HTR-8/SVneo (cell line): ENCODE measurements around the gene GRK7.
"Not testable (repeated sequence)": the region's sequence is repeated elsewhere in the genome, so short reads cannot be mapped to it uniquely, and the experiment has no call there.

Experiments
- DNase-seq: peaks from one replicate; pipeline ENCODE4 v3.0.0; 2011; ENCODE audit warnings: low spot score, mixed read lengths; ENCODE audit not compliant: insufficient read length
- FAIRE-seq: peaks from 2 replicates; lab custom pipeline; 2011; peaks lifted over from hg19 to GRCh38; lab: Jason Lieb, UNC

Gene GRK7

DNA sequence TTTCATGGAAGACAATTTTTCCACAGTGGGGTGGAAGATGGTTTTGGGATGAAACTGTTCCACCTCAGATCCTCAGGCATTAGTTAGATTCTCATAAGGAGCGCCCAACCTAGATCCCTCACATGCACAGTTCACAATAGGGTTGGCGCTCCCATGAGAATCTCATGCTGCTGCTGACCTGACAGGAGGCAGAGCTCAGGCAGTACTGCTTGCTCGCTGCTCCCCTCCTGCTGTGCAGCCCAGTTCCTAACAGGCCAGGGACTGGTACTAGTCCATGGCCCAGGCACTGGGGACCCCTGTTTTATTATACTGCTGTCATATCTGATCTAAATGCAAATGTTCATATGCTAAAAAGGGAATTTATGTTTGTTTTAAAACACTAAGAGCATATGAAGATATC, 9.8 kb upstream of the GRK7 start:
- DNase-seq (no peak), FAIRE-seq (no peak)

DNA sequence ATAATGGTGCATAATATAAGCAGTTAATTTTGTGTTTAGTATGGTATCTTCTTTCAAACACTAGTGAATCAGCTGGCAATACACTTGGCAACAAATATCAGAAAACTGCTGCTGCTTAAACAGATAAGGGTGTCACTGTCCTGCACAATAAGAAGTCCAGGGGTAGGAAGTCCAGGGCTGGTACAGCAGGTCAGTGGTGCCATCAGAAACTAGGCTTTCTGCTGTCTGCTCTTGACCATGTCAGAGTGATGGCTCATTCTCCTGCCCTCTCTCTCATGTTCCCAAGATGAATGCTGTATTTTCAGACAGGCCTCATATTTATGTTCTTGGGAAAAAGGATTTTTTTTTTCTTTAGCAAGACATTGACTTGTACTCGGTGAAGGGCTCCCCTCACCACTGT, 9.2 kb upstream of the GRK7 start:
- FAIRE-seq (no peak), DNase-seq (no peak)

DNA sequence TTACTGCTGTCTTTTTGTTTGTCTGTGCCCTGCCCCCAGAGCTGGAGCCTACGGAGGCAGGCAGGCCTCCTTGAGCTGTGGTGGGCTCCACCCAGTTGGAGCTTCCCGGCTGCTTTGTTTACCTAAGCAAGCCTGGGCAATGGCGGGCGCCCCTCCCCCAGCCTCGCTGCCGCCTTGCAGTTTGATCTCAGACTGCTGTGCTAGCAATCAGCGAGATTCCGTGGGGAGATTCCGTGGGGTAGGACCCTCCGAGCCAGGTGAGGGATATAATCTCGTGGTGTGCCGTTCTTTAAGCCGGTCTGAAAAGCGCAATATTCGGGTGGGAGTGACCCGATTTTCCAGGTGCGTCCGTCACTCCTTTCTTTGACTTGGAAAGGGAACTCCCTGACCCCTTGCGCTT, 656 bp upstream of the GRK7 start:
- not testable (repeated sequence) for DNase-seq, FAIRE-seq

DNA sequence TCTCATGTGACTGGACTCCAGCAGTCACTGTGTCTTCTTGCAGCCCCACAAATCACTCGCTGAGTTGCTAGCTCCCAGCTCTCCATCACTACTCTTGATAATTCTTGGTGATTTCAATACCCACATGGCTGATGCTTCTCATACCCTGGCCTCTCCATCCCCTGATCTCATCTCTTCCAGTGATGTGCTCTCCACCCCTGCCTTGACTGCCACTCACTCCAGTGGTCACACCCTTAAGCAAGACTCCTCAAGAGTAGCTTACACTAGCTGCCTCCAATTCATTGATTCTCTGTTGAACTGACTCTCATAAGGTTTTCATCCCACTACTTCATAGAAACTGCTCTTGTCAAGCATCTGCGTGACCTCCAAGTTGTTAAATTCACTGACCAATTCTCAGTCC, 837 bp downstream of the GRK7 start:
- FAIRE-seq = no peak
- DNase-seq = no peak

DNA sequence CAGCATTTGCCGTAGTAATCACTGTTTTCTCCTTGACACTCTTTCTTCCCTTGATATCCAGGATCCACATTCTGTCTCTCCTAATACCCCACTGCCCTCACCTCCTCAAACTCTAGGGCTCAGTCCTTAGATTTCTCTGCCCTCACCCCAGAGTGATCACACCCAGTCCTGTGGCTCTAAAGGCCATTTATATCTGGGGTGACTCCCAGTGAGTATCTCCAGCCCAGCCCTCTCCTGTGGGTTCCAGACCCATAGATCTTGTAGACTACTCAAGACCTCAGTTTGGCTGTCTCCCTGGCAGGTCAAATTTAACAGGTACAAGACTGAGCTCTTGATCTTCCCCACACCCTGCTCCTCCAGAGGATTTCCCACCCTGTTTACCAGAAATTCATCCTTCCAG, 1.3 kb downstream of the GRK7 start:
- no peak for DNase-seq

GRCh38 chr3:141764986-141765385, 1.8 kb downstream of the GRK7 start:
- DNase-seq = no peak

More for the DNA sequence above, 1.3 kb downstream of the GRK7 start:
- FAIRE-seq = no peak

DNA sequence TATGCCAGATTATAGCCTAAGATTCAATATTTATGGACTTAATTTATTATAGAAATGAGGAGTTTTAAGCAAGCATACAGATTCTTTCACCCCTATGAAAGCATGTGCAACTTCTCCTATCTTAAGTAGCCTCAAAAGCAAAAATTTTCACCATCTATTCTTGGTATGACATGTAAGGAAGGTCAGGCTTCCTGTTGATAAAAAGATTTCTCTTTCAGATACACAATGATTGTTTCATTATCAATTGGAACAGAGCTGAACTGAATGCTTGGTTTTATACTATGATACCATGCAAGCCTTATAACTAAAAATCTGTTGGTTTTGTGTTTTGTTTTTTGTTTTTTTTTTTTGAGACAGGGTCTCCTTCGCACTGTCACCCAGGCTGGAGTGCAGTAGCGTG, 3.9 kb downstream of the GRK7 start:
- DNase-seq (no peak), FAIRE-seq (no peak)

More at GRCh38 chr3:141764986-141765385, 1.8 kb downstream of the GRK7 start:
- no peak for FAIRE-seq

- FAIRE-seq (no peak), DNase-seq (no peak)
Measured at GRCh38 chr3:141769221-141769894, 6.2 kb downstream of the GRK7 start.

GRCh38 chr3:141773676-141774075, 10.5 kb downstream of the GRK7 start:
- DNase-seq (no peak), FAIRE-seq (no peak)

- FAIRE-seq (no peak), DNase-seq (no peak)
Measured at GRCh38 chr3:141776376-141776775, 13.2 kb downstream of the GRK7 start.

- no peak for FAIRE-seq
Measured at GRCh38 chr3:141776885-141777284, 13.7 kb downstream of the GRK7 start.

GRCh38 chr3:141777957-141778813, 15.0 kb downstream of the GRK7 start:
- no peak for FAIRE-seq
- DNase-seq = no peak

More at GRCh38 chr3:141776885-141777284, 13.7 kb downstream of the GRK7 start:
- no peak for DNase-seq

- FAIRE-seq (no peak), DNase-seq (no peak)
Measured at GRCh38 chr3:141779667-141780066, 16.5 kb downstream of the GRK7 start.

DNA sequence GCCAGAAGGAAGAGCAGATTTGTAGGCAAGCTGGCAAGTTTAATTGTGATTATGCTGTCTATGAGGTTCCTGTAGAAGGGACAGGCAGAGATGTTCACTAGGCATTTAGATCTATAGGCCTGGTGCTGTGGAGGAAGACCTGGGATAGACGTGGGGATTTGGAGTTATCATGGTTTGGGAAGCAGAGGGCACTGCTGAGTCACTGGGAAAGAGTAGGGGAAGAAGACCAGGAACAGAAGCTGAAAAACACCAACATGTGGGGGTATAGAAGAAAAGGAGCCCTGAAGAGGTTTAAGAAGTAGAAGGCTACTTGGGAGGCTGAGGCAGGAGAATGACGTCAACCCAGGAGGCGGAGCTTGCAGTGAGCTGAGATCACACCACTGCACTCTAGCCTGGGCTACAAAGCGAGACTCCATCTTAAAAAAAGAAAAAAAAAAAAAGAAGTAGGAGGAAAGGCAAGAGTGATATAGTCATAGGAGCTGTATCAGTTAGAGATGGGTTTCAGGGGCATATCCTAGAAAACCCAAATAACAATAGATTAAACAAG, 19.3 kb downstream of the GRK7 start:
- FAIRE-seq (no peak), DNase-seq (peak; percentile 20)

GRCh38 chr3:141783632-141784031, 20.4 kb downstream of the GRK7 start:
- no peak for DNase-seq
- FAIRE-seq = no peak

DNA sequence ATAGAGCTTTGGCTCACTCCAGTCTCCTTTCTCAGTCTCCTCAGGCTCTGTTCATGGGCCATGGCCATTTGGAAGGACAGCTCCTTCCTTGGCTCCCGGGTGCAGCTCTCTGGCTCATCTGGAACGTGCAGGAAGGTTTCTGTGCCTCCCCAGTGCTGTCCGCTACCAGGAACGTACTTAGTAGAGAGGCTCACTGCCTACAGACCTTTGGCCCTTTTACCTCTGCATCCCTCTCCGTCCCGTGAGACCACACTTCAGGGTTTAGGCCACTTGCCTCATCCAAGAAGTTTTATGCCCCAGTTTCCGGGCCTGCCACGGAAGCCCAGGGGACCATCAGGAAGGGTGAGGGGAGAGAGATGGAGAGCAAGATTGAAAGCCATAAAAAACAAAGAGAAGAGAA, 20.9 kb downstream of the GRK7 start:
- DNase-seq (no peak), FAIRE-seq (no peak)

DNA sequence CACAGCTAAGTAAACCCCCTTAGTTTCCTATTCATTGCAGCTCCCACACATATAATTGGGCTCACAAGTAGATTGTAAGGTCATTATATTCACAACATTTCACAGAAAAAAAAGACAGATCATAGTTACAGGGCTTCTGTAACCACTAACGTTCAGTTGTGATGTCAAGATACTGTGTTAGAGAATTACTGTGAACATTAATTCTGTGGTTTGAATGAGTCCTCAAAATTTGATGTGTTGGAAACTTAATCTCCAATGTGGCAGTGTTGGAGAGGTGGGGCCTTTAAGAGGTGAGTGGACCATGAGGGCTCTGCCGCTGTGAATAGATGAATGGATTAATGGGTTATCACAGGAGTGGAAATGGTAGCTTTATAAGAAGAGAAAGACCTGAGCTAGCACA, 21.3 kb downstream of the GRK7 start:
- FAIRE-seq = no peak
- DNase-seq = no peak

DNA sequence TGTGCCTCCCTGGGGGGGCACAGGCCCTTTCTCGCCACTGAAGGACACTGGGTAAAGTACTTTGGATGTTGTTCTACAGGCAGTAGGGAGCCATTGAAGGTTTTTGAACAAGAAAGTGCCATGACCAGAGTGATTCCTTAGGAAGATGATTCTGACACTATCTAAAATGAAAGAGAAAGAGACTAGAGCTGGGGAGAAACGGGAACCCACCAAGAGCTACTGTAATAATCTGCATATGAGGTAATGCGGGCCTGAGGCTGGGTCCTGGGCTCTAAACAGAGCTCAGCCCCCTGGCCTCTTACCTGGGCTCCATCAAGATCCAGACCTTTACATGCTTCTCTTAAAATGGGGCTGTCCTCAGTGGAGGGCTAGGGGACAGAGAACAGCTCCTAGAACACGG, 24.9 kb downstream of the GRK7 start:
- DNase-seq = no peak
- FAIRE-seq = no peak

- DNase-seq, FAIRE-seq: not testable (repeated sequence)
Measured at GRCh38 chr3:141788750-141789149, 25.5 kb downstream of the GRK7 start.

GRCh38 chr3:141789281-141789680, 26.1 kb downstream of the GRK7 start:
- DNase-seq (no peak), FAIRE-seq (no peak)

DNA sequence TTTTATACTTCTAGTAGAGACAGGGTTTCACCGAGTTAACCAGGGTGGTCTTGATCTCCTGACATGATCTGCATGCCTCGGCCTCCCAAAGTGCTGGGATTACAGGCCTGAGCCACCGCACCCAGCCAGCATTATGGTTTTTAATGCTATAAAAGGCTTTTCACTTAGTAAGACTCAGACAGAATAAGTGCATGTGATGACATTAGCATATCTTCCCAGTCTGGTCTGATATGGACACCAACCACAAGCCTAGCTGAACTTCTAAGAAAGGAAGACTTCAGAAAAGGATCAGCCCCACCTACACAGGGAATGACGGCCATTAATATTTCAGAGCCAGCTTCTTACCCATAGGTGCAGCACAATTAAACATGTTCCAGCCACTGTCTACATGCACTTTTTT, 27.0 kb downstream of the GRK7 start:
- DNase-seq (no peak), FAIRE-seq (no peak)
